Fibroblast of skin of back (primary cell): ENCODE measurements around the gene BANF1. TPM values are rescaled to one million over a fixed set of nuclear protein-coding genes. Genes with fewer than 3 reads are reported as not detected.

Experiments used
- DNase-seq: peaks from one replicate; pipeline ENCODE4 v3.0.0-alpha.2; 2013
- polyA plus RNA-seq, 2 experiments: library from polyadenylated mRNA; unstranded; fragments of 120-200 nt; gene quantifications; one replicate each; pipeline ENCODE4 v1.2.1, GENCODE V29; 2013; ENCODE audit not compliant: insufficient read length in 2 of 2

Gene BANF1
- polyA plus RNA-seq (2013, experiment 1 of 2; ENCODE audit: insufficient read length) = 321 TPM
- 217 TPM for polyA plus RNA-seq (2013, experiment 2 of 2; ENCODE audit: insufficient read length)

- DNase-seq = peak; percentile 99
Measured at GRCh38 chr11:66001942-66002647, at the start of gene BANF1, which contains the start of gene EIF1AD. Gene BANF1, plus strand, starts transcription at chr11:66002503. Its CDS starts 748 bp downstream, at chr11:66003251. Gene EIF1AD, minus strand, starts transcription at chr11:66002157. Its CDS starts 1,768 bp downstream, at chr11:66000389.

- DNase-seq = no peak
Measured at GRCh38 chr11:65953471-65953870, 48.8 kb upstream of the BANF1 start.

- no peak for DNase-seq
Measured at GRCh38 chr11:65954771-65955170, 47.5 kb upstream of the BANF1 start.

GRCh38 chr11:65958291-65958690 is 44.0 kb upstream of the BANF1 start:
- no peak for DNase-seq

- no peak for DNase-seq
Measured at GRCh38 chr11:65958774-65959420, 43.4 kb upstream of the BANF1 start.

- no peak for DNase-seq
Measured at GRCh38 chr11:65960824-65961266, 41.5 kb upstream of the BANF1 start.

- peak; percentile 98 for DNase-seq
Measured at GRCh38 chr11:65961267-65962140, 40.8 kb upstream of the BANF1 start, which contains the start of gene SART1. Gene SART1, plus strand, starts transcription at chr11:65961734. Its CDS starts 47 bp downstream, at chr11:65961781.

GRCh38 chr11:65962141-65962564 is 40.1 kb upstream of the BANF1 start:
- DNase-seq = no peak

- no peak for DNase-seq
Measured at GRCh38 chr11:65964906-65965305, 37.4 kb upstream of the BANF1 start.

- no peak for DNase-seq
Measured at GRCh38 chr11:65965986-65966762, 36.1 kb upstream of the BANF1 start.

GRCh38 chr11:65967329-65967934 is 34.9 kb upstream of the BANF1 start:
- no peak for DNase-seq

GRCh38 chr11:65968600-65969482 is 33.5 kb upstream of the BANF1 start:
- no peak for DNase-seq

GRCh38 chr11:65972116-65972515 is 30.2 kb upstream of the BANF1 start:
- DNase-seq = no peak

GRCh38 chr11:65973439-65974110 is 28.7 kb upstream of the BANF1 start:
- DNase-seq = peak; percentile 49

- DNase-seq = no peak
Measured at GRCh38 chr11:65975771-65976170, 26.5 kb upstream of the BANF1 start.

- DNase-seq = no peak
Measured at GRCh38 chr11:65976216-65977176, 25.8 kb upstream of the BANF1 start.

- no peak for DNase-seq
Measured at GRCh38 chr11:65977621-65978390, 24.5 kb upstream of the BANF1 start.
